Epithelial cell of esophagus (primary cell): ENCODE results near the gene IFNGR2.

Experiments
- DNase-seq: peaks from one replicate; pipeline ENCODE4 v3.0.0; 2010; ENCODE audit warnings: low read depth
- H3K4me3 ChIP-seq: 2 replicates; pipeline ENCODE4 v1.5.1; 2011; ENCODE audit warnings: mild to moderate bottlenecking, low read length, control low read depth
- CTCF ChIP-seq: IDR thresholded peaks from 2 replicates; pipeline ENCODE4 v1.5.1; 2011; ENCODE audit warnings: low read depth, mild to moderate bottlenecking, low read length, control low read depth, inconsistent platforms; ENCODE audit not compliant: insufficient read depth; ENCODE audit errors: missing control alignments

Gene IFNGR2

GRCh38 chr21:33427051-33427450 is 23.8 kb downstream of the IFNGR2 start:
- no peak for TF ChIP-seq CTCF
- no peak for DNase-seq
- no peak overlapping the region for H3K4me3 ChIP-seq

- peak; percentile 98 for DNase-seq
- H3K4me3 ChIP-seq, result no peak overlapping the region
- no peak for TF ChIP-seq CTCF
Measured at GRCh38 chr21:33428669-33429068, 25.5 kb downstream of the IFNGR2 start.

- DNase-seq, result no peak
- H3K4me3 ChIP-seq, result no peak overlapping the region
- no peak for TF ChIP-seq CTCF
Measured at GRCh38 chr21:33430858-33431257, 27.6 kb downstream of the IFNGR2 start.

- TF ChIP-seq CTCF, result no peak
- no peak for DNase-seq
- no peak overlapping the region for H3K4me3 ChIP-seq
Measured at GRCh38 chr21:33432496-33432895, 29.3 kb downstream of the IFNGR2 start.

GRCh38 chr21:33433001-33433400 is 29.8 kb downstream of the IFNGR2 start:
- no peak overlapping the region for H3K4me3 ChIP-seq
- DNase-seq, result no peak
- no peak for TF ChIP-seq CTCF

GRCh38 chr21:33433425-33434114 is 30.4 kb downstream of the IFNGR2 start:
- TF ChIP-seq CTCF, result no peak
- DNase-seq, result no peak
- no peak overlapping the region for H3K4me3 ChIP-seq

GRCh38 chr21:33434770-33435360 is 31.7 kb downstream of the IFNGR2 start:
- no peak for TF ChIP-seq CTCF

More at GRCh38 chr21:33434770-33435360, 31.7 kb downstream of the IFNGR2 start:
- DNase-seq, result peak; percentile 95
- H3K4me3 ChIP-seq, result no peak overlapping the region
